CD4-positive, CD25-positive, alpha-beta regulatory T cell (primary cell): Measurements from ENCODE around the gene SLC38A10. TPM values are rescaled to one million over a fixed set of nuclear protein-coding genes. Genes with fewer than 3 reads are reported as not detected.
"Not testable (repeated sequence)": the region's sequence is repeated elsewhere in the genome, so short reads cannot be mapped to it uniquely, and the experiment has no call there.

Source experiments
- ATAC-seq, 2 donors: fragments of 150-1000 bp; cut with Tn5 transposase; one replicate each; pipeline ENCODE4 v1.10.0; 2021; ENCODE audit warnings: low read depth in 2 of 2, moderate number of reproducible peaks in 2 of 2, moderate library complexity in 1 of 2
- DNase-seq, 3 donors: peaks; one replicate each; pipeline versions ENCODE4 v3.0.0 to v3.0.0-alpha.2; 2012 to 2022; ENCODE audit warnings: mixed read lengths in 1 of 3
- H3K27ac ChIP-seq: one replicate; pipeline ENCODE4 v1.7.0; 2013; ENCODE audit warnings: mild to moderate bottlenecking, low read length; ENCODE audit not compliant: insufficient read depth, poor library complexity, severe bottlenecking
- H3K27me3 ChIP-seq: one replicate; pipeline ENCODE4 v1.7.0; 2013; ENCODE audit warnings: low read length; ENCODE audit not compliant: control insufficient read depth, insufficient read depth
- H3K36me3 ChIP-seq: one replicate; pipeline ENCODE4 v1.7.0; 2013; ENCODE audit warnings: mild to moderate bottlenecking, low read length, moderate library complexity; ENCODE audit not compliant: control insufficient read depth, insufficient read depth
- H3K4me1 ChIP-seq: 2 replicates; pipeline ENCODE4 v1.7.0; 2013; ENCODE audit warnings: mild to moderate bottlenecking, low read length; ENCODE audit not compliant: insufficient read depth, control insufficient read depth, poor library complexity, severe bottlenecking
- H3K4me3 ChIP-seq: one replicate; pipeline ENCODE4 v1.7.0; 2013; ENCODE audit warnings: low read depth, mild to moderate bottlenecking, low read length, moderate library complexity
- H3K9me3 ChIP-seq, 2 experiments: 1 replicate in 1 of 2; 2 replicates in 1 of 2; pipeline ENCODE4 v1.7.0; 2013; ENCODE audit warnings: low read length in 2 of 2, mild to moderate bottlenecking in 1 of 2, moderate library complexity in 1 of 2; ENCODE audit not compliant: control insufficient read depth in 2 of 2
- H3K27ac Mint-ChIP-seq, 3 donors: one replicate each; pipeline ENCODE4 v1.8.0; 2020 to 2022; ENCODE audit warnings: mild to moderate bottlenecking in 3 of 3, mixed read lengths in 3 of 3, moderate library complexity in 2 of 3
- H3K27me3 Mint-ChIP-seq: one replicate; pipeline ENCODE4 v1.8.0; 2022; ENCODE audit warnings: mild to moderate bottlenecking, mixed read lengths
- H3K36me3 Mint-ChIP-seq: one replicate; pipeline ENCODE4 v1.8.0; 2020; ENCODE audit warnings: mixed read lengths
- H3K4me1 Mint-ChIP-seq, 4 donors: one replicate each; pipeline ENCODE4 v1.8.0; 2020 to 2022; ENCODE audit warnings: mixed read lengths in 4 of 4, mild to moderate bottlenecking in 1 of 4
- H3K4me3 Mint-ChIP-seq, 4 donors: one replicate each; pipeline ENCODE4 v1.8.0; 2020 to 2022; ENCODE audit warnings: mild to moderate bottlenecking in 4 of 4, mixed read lengths in 4 of 4, moderate library complexity in 3 of 4
- H3K9me3 Mint-ChIP-seq, 7 donors: one replicate each; pipeline ENCODE4 v1.8.0; 2020 to 2022; ENCODE audit warnings: mixed read lengths in 7 of 7, mild to moderate bottlenecking in 3 of 7, moderate library complexity in 2 of 7
- polyA plus RNA-seq, 4 donors: library from polyadenylated mRNA; unstranded; fragments of 300-500 nt; fragmentation: Illumina TruSeq; gene quantifications; one replicate each; pipeline ENCODE4 v1.2.3, GENCODE V29; 2021
- total RNA-seq: library from RNA; stranded (reverse); gene quantifications from one replicate; pipeline ENCODE4 v1.2.3, GENCODE V29; 2022

The SLC38A10 gene
- total and polyA plus RNA-seq, 5 donors from 2014 or later: 38.2 to 66.3 (median 50.1) TPM

DNA sequence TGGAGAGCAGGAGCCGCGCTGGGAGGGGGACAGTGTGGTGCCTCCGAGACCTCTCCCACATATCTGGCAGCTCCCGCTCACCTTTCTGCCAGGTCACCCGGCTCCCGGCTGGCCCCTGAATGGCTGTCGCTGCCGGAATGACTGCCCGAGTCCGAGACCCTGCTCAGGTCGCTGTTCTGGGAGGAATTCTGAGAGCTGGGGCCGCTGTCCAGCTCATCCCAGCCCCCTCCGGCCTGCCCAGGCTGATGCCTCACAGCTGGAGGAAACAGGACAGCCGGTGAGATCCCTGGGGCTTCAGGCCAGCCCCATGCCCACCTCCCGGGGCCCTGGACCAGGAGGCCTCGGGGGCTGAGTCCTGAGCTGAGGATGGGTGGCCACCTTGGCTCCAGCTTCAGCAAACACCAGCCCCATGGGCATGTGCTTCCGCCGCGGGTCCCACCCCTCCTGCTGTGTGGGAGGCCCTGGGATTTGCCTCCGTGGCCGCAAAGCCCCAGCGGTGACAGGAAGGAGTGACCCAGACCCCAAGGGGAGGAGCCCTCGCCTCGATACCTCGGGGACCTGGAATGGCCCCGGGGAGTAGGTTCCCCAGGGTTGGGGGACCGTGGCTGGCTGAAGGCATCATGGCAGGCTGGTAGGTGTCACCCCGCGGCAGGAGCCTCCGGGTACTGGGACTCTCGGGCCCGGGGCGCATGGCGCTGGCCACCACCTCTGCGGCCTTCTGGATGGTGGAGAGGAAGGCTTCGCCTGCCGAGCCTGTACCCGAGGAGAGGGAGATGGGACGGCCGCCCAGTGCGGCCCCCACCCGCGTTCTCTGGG, 63.1 kb downstream of the SLC38A10 start:
- H3K4me1 ChIP-seq: peaks cover 8% of the 10 kb centered on the region
- DNase-seq (no peak), ATAC-seq (no peak)
- peaks cover 17% of the 10 kb centered on the region for H3K36me3 ChIP-seq
- no peaks in the 10 kb centered on the region for H3K9me3 ChIP-seq
- Mint-ChIP-seq H3K27me3 (no peaks in the 10 kb centered on the region), H3K36me3 (peaks cover 24% of the 10 kb centered on the region), H3K4me3 (no peak overlapping the region), H3K4me1 (peaks cover 0 to 20% (median 15%) of the 10 kb centered on the region in 4 donors), H3K27ac (no peak overlapping the region), H3K9me3 (no peaks in the 10 kb centered on the region)
- no peaks in the 10 kb centered on the region for H3K27me3 ChIP-seq
- no peak overlapping the region for H3K27ac ChIP-seq
- no peak overlapping the region for H3K4me3 ChIP-seq

DNA sequence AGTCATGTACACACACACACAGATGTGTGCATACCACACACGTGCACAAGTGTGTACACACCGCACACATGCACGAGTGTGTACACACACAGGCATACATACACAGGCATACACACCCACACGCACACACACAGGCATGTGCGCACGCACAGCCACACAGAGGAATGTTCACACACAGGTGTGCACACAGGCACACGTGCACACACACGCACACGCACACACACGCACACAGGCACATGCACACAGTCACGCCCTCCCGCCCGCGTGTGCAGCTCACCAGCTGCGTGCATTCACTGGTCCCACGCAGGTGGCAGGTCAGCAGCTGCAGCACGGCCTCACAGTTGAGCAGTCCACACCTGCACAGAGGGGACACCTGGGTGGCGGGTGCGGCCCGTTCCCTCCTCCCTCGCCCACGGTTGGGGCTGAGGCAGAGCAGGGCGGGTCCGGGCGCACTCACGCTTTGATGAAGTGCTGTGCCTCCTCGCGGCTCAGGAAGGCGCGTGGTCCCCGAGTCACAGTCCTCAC, 63.9 kb downstream of the SLC38A10 start:
- Mint-ChIP-seq H3K36me3 (peaks cover 24% of the 10 kb centered on the region), H3K27ac (peak overlapping the region in 2 of 3 donors; percentile 11 to 43), H3K4me1 (peaks cover 0 to 19% (median 14%) of the 10 kb centered on the region in 4 donors), H3K27me3 (no peaks in the 10 kb centered on the region), H3K9me3 (no peaks in the 10 kb centered on the region), H3K4me3 (peak overlapping the region in 2 of 4 donors; percentile 6 to 23)
- Histone ChIP-seq H3K36me3 (peaks cover 17% of the 10 kb centered on the region), H3K27me3 (no peaks in the 10 kb centered on the region), H3K4me1 (peaks cover 2% of the 10 kb centered on the region), H3K4me3 (no peak overlapping the region), H3K27ac (no peak overlapping the region), H3K9me3 (no peaks in the 10 kb centered on the region)
- no peak for DNase-seq
- no peak for ATAC-seq

DNA sequence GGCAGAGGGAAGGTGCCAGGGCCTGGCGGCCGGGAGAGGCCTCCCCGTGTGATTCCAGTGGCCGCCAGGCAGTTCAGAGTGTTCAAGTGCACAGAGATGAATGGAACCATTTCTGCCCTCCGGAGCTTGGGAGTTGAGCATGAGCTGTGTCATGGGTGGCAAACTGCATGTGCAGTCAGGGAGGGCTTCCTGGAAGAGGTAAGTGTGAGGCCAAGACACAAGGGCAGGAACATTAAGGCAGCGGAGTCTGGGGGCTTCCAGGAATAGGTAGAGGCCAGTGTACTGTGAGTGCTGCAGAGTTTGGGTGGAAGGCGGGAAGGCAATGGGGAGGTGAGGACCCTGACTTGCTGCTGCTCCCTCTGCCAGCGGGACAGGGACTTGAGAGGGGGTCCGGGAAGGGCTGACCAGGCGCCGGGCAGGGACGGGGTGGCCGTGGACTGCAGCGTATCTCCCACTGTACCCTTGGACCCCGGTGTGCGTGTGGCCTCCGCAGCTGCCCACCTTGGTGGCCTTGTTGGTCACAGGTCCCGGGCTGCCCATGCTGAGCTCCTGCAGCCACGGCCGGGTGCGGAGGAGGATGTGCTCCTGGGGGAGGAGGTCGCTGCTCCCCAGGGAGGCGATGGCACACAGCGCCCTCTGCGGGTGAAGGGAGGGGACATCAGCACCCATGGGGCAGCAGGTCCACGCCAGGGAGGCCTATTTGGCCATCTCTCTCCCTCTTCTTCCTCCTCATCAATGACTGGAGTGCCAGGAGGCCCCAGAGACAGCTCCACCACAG, 64.9 kb downstream of the SLC38A10 start:
- Mint-ChIP-seq H3K4me1 (peaks cover 0 to 19% (median 14%) of the 10 kb centered on the region in 4 donors), H3K27ac (no peak overlapping the region), H3K36me3 (peaks cover 24% of the 10 kb centered on the region), H3K9me3 (no peaks in the 10 kb centered on the region), H3K4me3 (peak overlapping the region in 1 of 4 donors; percentile 6), H3K27me3 (no peaks in the 10 kb centered on the region)
- Histone ChIP-seq H3K9me3 (no peaks in the 10 kb centered on the region), H3K4me1 (peaks cover 2% of the 10 kb centered on the region), H3K27ac (no peak overlapping the region), H3K4me3 (no peak overlapping the region), H3K36me3 (peaks cover 17% of the 10 kb centered on the region), H3K27me3 (no peaks in the 10 kb centered on the region)
- no peak for DNase-seq
- no peak for ATAC-seq

DNA sequence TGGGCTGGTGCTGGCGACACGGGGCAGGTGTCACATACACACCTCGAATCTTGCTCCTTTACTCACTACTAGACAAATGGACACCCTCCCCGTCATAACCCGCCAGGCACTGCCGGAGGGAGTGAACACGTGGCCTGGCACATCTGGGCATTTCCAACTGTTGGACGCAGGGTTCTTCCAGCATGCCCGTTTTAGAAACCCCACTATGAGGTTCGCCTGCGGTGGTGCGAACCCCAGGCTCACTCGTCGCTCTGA, 65.5 kb downstream of the SLC38A10 start:
- peaks cover 19% of the 10 kb centered on the region for H3K36me3 Mint-ChIP-seq
- H3K27me3 Mint-ChIP-seq: no peaks in the 10 kb centered on the region
- peaks cover 0 to 16% (median 9%) of the 10 kb centered on the region in 4 donors for H3K4me1 Mint-ChIP-seq
- Histone ChIP-seq H3K27me3 (no peaks in the 10 kb centered on the region), H3K4me3 (no peak overlapping the region), H3K9me3 (no peaks in the 10 kb centered on the region), H3K4me1 (peaks cover 2% of the 10 kb centered on the region), H3K36me3 (peaks cover 17% of the 10 kb centered on the region), H3K27ac (no peak overlapping the region)
- H3K27ac Mint-ChIP-seq: no peak overlapping the region
- ATAC-seq (no peak), DNase-seq (no peak)
- no peaks in the 10 kb centered on the region for H3K9me3 Mint-ChIP-seq
- no peak overlapping the region for H3K4me3 Mint-ChIP-seq

DNA sequence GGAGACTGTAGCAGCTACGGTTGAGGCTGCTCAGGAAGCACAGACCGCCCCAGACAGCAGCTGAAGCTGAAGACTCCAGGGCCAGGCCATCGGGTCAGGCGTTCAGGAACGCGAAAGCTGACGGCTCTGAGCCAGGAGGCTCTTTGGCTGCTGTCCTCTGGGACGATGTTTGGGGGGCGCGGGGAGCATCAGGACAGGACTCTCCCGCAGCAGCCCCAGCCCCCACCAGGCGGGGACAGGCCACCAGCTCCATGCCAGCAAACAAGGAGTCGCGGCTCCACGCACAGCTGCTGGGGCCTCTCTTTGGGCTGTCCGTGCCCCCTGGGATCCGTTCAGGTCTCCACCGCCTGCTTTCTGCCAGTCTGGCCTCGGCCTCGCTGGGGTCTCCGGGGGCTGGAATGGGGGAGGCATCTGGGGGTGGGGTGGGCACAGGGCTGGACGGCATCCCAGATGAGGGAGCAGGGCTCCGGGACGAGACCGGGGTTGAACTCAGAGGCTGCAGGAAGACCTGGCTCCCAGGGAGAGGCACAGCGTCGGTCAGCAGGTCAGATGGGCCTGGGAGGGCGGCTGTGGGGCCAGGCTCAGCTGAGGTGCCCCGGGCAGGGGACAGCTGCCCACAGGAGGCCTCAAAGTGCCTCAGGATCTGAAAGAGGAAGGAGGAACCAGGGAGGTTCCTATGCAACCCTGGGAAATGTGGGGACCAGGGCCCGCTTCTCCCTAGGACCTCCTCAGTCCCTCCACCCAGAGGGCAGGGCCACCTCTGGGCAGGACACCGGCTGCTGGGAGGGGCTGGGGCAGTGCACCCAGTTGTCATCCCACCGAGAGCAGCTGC, 66.1 kb downstream of the SLC38A10 start:
- DNase-seq: no peak
- no peak for ATAC-seq
- Histone ChIP-seq H3K27me3 (no peaks in the 10 kb centered on the region), H3K4me1 (peaks cover 2% of the 10 kb centered on the region), H3K4me3 (no peak overlapping the region), H3K9me3 (no peaks in the 10 kb centered on the region), H3K27ac (no peak overlapping the region), H3K36me3 (peaks cover 17% of the 10 kb centered on the region)
- Mint-ChIP-seq H3K36me3 (peaks cover 18% of the 10 kb centered on the region), H3K27me3 (no peaks in the 10 kb centered on the region), H3K9me3 (no peaks in the 10 kb centered on the region), H3K4me1 (peaks cover 0 to 14% (median 7%) of the 10 kb centered on the region in 4 donors), H3K27ac (no peak overlapping the region), H3K4me3 (no peak overlapping the region)

DNA sequence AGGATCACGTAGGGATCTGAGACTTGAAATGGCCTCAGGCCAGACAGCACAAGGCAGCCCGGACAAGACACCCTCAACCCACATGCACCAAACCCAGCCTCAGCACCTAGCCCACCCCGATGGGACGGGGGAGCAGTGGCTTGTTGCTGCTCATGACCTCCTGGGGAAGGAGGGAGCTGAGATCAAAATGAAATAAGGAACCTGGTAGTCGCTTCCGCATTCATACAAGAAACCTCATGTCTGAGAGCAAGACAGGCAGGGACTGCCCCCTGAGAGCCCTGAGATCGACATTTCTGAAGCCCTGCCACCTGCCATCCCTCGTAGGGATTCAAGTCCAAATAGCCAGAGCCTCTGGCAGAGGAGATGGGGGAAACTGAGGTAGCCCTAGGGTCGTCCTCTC, 66.7 kb downstream of the SLC38A10 start:
- Histone ChIP-seq H3K4me1 (peaks cover 7% of the 10 kb centered on the region), H3K27ac (no peak overlapping the region), H3K27me3 (no peaks in the 10 kb centered on the region), H3K4me3 (no peak overlapping the region), H3K9me3 (no peaks in the 10 kb centered on the region), H3K36me3 (peaks cover 17% of the 10 kb centered on the region)
- no peak for DNase-seq
- peak in 1 of 2 donors; percentile 35 for ATAC-seq
- Mint-ChIP-seq H3K4me3 (no peak overlapping the region), H3K27me3 (no peaks in the 10 kb centered on the region), H3K27ac (no peak overlapping the region), H3K4me1 (peaks cover 0 to 20% (median 12%) of the 10 kb centered on the region in 4 donors), H3K36me3 (peaks cover 18% of the 10 kb centered on the region), H3K9me3 (no peaks in the 10 kb centered on the region)

DNA sequence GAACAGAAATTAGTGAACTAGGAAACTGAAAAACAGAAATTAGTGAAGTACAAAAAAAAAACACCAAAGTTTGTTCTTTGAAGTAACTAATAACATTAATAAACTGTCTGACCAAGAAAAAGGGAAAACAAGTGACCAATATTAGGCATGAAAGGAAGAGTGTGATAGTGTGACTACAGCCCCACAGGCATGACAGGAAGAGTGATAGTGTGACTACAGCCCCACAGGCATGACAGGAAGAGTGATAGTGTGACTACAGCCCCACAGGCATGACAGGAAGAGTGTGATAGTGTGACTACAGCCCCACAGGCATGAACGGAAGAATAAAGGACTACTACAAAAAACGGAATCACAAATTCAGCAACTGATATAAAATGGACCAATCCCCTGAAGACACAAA, 67.5 kb downstream of the SLC38A10 start:
- not testable (repeated sequence) for H3K9me3 ChIP-seq, ATAC-seq, H3K4me1 ChIP-seq, H3K27me3 Mint-ChIP-seq, H3K27ac ChIP-seq, H3K27me3 ChIP-seq, DNase-seq, H3K4me3 ChIP-seq, H3K9me3 Mint-ChIP-seq
- Mint-ChIP-seq H3K27ac (peak overlapping the region in 2 of 3 donors; percentile 4 to 27), H3K36me3 (peaks cover 18% of the 10 kb centered on the region), H3K4me1 (peaks cover 0 to 21% (median 14%) of the 10 kb centered on the region in 4 donors), H3K4me3 (peak overlapping the region in 1 of 4 donors; percentile 33)
- H3K36me3 ChIP-seq: peaks cover 16% of the 10 kb centered on the region
